GM23248 (cell line): ENCODE data around the gene SYNCRIP. TPM values are rescaled to one million over a fixed set of nuclear protein-coding genes. Genes with fewer than 3 reads are reported as not detected.

Experiments
- DNase-seq: peaks from one replicate; pipeline ENCODE4 v3.0.0-alpha.2; 2015
- H2AFZ ChIP-seq: fragments of 200-600 bp; sonication (generic); 2 replicates; pipeline ENCODE4 v1.6.1; 2016; ENCODE audit warnings: antibody characterized with exemption
- H3F3A ChIP-seq: fragments of 200-600 bp; sonication (generic); 2 replicates; pipeline ENCODE4 v1.6.1; 2016; ENCODE audit warnings: mild to moderate bottlenecking, antibody characterized with exemption, mixed run types; ENCODE audit not compliant: insufficient read depth
- H3K27ac ChIP-seq: fragments of 200-600 bp; sonication (generic); 2 replicates; pipeline ENCODE4 v1.5.1; 2016; ENCODE audit warnings: mild to moderate bottlenecking
- H3K27me3 ChIP-seq: fragments of 200-600 bp; sonication (generic); replicated peaks from 2 replicates; pipeline ENCODE4 v1.6.1; 2016; ENCODE audit warnings: mild to moderate bottlenecking; ENCODE audit not compliant: insufficient read depth
- H3K36me3 ChIP-seq: fragments of 200-600 bp; sonication (generic); 2 replicates; pipeline ENCODE4 v1.6.1; 2016; ENCODE audit warnings: low read depth, mild to moderate bottlenecking
- H3K4me1 ChIP-seq: fragments of 200-600 bp; sonication (generic); 2 replicates; pipeline ENCODE4 v1.6.1; 2016; ENCODE audit warnings: mild to moderate bottlenecking; ENCODE audit not compliant: insufficient read depth
- H3K4me2 ChIP-seq: fragments of 200-600 bp; sonication (generic); one replicate; pipeline ENCODE4 v1.6.1; 2016; ENCODE audit warnings: mild to moderate bottlenecking; ENCODE audit not compliant: unreplicated experiment
- H3K4me3 ChIP-seq: fragments of 200-600 bp; sonication (generic); 2 replicates; pipeline ENCODE4 v1.5.1; 2016; ENCODE audit warnings: mild to moderate bottlenecking
- H3K79me2 ChIP-seq: fragments of 200-600 bp; sonication (generic); 2 replicates; pipeline ENCODE4 v1.6.1; 2016; ENCODE audit warnings: mild to moderate bottlenecking; ENCODE audit not compliant: insufficient read depth
- H3K9ac ChIP-seq: fragments of 200-600 bp; sonication (generic); 2 replicates; pipeline ENCODE4 v1.6.1; 2016; ENCODE audit warnings: mild to moderate bottlenecking
- H3K9me2 ChIP-seq: fragments of 200-600 bp; sonication (generic); 2 replicates; pipeline ENCODE4 v1.6.1; 2016; ENCODE audit warnings: mixed run types, mild to moderate bottlenecking, moderate library complexity; ENCODE audit not compliant: insufficient read depth
- H3K9me3 ChIP-seq: fragments of 200-600 bp; sonication (generic); one replicate; pipeline ENCODE4 v1.6.1; 2017; ENCODE audit warnings: low read depth
- H4K20me1 ChIP-seq: fragments of 200-600 bp; sonication (generic); 2 replicates; pipeline ENCODE4 v1.6.0; 2016; ENCODE audit not compliant: insufficient read depth
- EZH2 ChIP-seq: fragments of 200-600 bp; sonication (generic); IDR thresholded peaks from 2 replicates; pipeline ENCODE4 v1.6.1; 2018; ENCODE audit warnings: antibody characterized with exemption, mild to moderate bottlenecking; ENCODE audit not compliant: insufficient read depth, poor library complexity, severe bottlenecking
- EZH2phosphoT487 ChIP-seq: fragments of 200-600 bp; sonication (generic); IDR thresholded peaks from 2 replicates; pipeline ENCODE4 v1.6.1; 2018; ENCODE audit warnings: antibody characterized with exemption, moderate library complexity, mild to moderate bottlenecking, low read depth; ENCODE audit not compliant: insufficient read depth
- WGBS, 2 experiments: methylation state at CpG; one replicate each; pipeline ENCODE4 v1.1.6; 2015 to 2017; ENCODE audit warnings: low lambda C conversion rate in 2 of 2, low coverage in 1 of 2; ENCODE audit errors: missing lambda C conversion rate in 2 of 2; 5-methylcytosine and 5-hydroxymethylcytosine counted together
- in situ Hi-C: fragments of 300-500 bp; cut with MboI; formaldehyde crosslinking; loops from 2 replicates; pipeline ENCODE4 v1.15.0; 2020
- polyA plus RNA-seq: library from polyadenylated mRNA; unstranded; fragments of >200 nt; fragmentation: Nextera tagmentation; extraction: Ambion mirVana; gene quantifications from 2 replicates; pipeline ENCODE4 v1.2.1, GENCODE V29; 2016
- total RNA-seq: library from RNA; depleted of rRNA; stranded (reverse); fragments of >200 nt; shearing (Covaris generic); gene quantifications from 2 replicates; pipeline ENCODE4 v1.2.3, GENCODE V29; 2014

The SYNCRIP gene
- total and polyA plus RNA-seq, 2 experiments from 2014 or later, result 99.0 to 150 TPM

DNA sequence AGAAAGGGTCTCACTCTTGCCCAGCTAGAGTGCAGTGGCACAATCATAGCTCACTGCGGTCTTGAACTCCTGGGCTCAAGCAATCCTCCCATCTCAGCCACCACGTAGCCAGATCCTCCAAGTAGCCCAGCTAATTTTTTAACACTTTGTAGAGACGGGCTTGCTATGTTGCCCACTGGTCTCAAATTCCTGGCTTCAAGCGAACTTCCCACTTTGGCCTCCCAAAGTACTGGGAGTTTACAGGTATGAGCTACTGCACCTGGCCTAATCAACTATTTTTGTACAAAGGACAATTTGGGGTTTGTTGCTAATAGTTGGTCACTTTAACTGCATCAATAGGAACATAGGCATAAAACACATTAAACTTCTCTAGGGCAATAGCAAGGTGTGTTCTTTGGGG lies 29.9 kb upstream of the SYNCRIP start:
- Histone ChIP-seq H3F3A (peaks cover 90% of the 10 kb centered on the region), H3K36me3 (peaks cover 39% of the 10 kb centered on the region), H4K20me1 (peaks cover 14% of the 10 kb centered on the region; the same call in 1 of the 2 replicates), H3K4me2 (no peak overlapping the region), H3K9me3 (no peaks in the 10 kb centered on the region), H3K4me3 (no peak overlapping the region), H3K4me1 (peaks cover 25% of the 10 kb centered on the region), H3K27ac (no peak overlapping the region), H3K27me3 (no peaks in the 10 kb centered on the region), H3K9me2 (no peaks in the 10 kb centered on the region), H3K9ac (no peak overlapping the region), H3K79me2 (peaks cover 46% of the 10 kb centered on the region), H2AFZ (no peak overlapping the region)
- in situ Hi-C loops, result no loop called here
- DNase-seq, result no peak
- TF ChIP-seq EZH2phosphoT487 (no peak), EZH2 (no peak)
- 97 to 100% methylated on average over 4 of the region's 4 CpGs for WGBS, 2 experiments

DNA sequence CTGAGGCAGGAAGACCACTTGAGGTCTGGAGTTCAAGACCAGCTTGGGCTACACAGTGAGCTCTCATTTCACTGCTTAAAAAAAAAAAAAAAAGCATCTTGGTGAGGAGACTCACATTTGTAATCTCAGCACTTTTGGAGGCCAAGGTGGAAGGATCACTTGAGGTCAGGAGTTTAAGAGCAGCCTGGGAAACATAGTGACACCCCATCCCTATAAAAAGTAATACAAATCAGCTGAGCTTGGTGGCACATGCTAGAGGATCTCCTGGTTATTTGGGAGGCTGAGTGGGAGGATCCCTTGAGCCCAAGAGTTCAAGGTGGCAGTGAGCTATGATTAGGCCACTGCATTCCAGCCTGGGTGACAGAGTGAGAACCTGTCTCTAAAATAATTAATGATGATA lies 29.4 kb upstream of the SYNCRIP start:
- TF ChIP-seq EZH2 (no peak), EZH2phosphoT487 (no peak)
- Histone ChIP-seq H3K27me3 (no peaks in the 10 kb centered on the region), H4K20me1 (peaks cover 14% of the 10 kb centered on the region; the same call in 1 of the 2 replicates), H3K79me2 (peaks cover 41% of the 10 kb centered on the region), H3K4me3 (no peak overlapping the region), H2AFZ (no peak overlapping the region), H3K4me2 (no peak overlapping the region), H3K9ac (no peak overlapping the region), H3K36me3 (peaks cover 33% of the 10 kb centered on the region), H3K9me2 (no peaks in the 10 kb centered on the region), H3F3A (peaks cover 85% of the 10 kb centered on the region), H3K9me3 (no peaks in the 10 kb centered on the region), H3K4me1 (peaks cover 25% of the 10 kb centered on the region), H3K27ac (no peak overlapping the region)
- in situ Hi-C loops, result no loop called here
- DNase-seq, result no peak

DNA sequence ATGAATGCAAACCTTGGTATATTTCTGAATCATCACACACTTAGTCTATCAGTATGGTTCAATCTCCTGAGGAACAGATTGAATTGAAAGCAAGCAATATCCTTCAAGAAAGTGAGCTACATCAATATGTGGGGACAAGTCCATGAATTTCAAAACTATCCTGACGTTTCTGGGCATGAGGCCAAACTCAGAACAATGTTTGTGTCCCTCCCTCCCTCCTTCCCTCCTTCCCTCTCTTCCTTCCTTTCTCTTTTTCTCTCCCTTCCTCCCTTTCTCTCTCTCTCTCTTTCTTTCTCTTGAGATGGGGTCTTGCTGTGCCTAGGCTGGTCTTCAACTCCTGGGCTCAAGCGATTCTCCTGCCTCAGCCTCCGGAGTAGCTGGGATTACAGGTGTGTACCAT lies 27.9 kb upstream of the SYNCRIP start:
- H3K4me2 ChIP-seq, result no peak overlapping the region
- no peak overlapping the region for H2AFZ ChIP-seq
- 65 to 73% methylated on average over 3 of the region's 3 CpGs for WGBS, 2 experiments
- H3K27me3 ChIP-seq, result no peaks in the 10 kb centered on the region
- in situ Hi-C loops, result no loop called here
- H3K36me3 ChIP-seq, result peaks cover 18% of the 10 kb centered on the region
- H3F3A ChIP-seq, result peaks cover 70% of the 10 kb centered on the region
- no peak overlapping the region for H3K9ac ChIP-seq
- no peaks in the 10 kb centered on the region; the same call in 1 of the 2 replicates for H4K20me1 ChIP-seq
- no peaks in the 10 kb centered on the region for H3K9me2 ChIP-seq
- no peaks in the 10 kb centered on the region for H3K9me3 ChIP-seq
- TF ChIP-seq EZH2 (no peak), EZH2phosphoT487 (no peak)
- H3K4me1 ChIP-seq, result peaks cover 20% of the 10 kb centered on the region
- peaks cover 26% of the 10 kb centered on the region for H3K79me2 ChIP-seq
- peak; percentile 36 for DNase-seq
- H3K27ac ChIP-seq, result peak overlapping the region; percentile 13
- no peak overlapping the region for H3K4me3 ChIP-seq

DNA sequence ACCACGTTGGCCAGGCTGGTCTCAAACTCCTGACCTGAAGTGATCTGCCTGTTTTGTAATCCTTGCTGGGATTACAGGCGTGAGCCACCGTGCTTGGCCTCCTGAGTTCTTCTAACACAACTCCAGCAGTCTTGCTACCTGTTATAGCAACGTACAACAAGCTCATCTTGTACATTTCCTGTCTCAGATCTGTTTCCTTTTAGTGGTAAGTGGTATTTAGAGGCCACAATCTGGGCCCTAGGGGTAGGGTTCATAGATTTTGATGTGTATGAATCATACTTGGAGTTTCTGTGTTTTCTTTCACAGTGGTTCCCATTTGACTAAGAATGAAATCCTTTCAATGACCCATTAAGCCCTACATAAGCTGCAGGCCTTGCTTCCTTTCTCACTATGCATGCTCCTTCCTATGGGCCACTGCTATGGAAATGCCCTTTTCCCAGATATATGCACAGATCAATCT lies 27.1 kb upstream of the SYNCRIP start:
- Histone ChIP-seq H4K20me1 (no peaks in the 10 kb centered on the region), H3K27ac (peak overlapping the region; percentile 13), H3K27me3 (no peaks in the 10 kb centered on the region), H3K4me1 (peaks cover 12% of the 10 kb centered on the region; the same call in 1 of the 2 replicates), H3K9ac (no peak overlapping the region), H3K4me3 (no peak overlapping the region), H3K36me3 (peaks cover 10% of the 10 kb centered on the region), H3K9me2 (no peaks in the 10 kb centered on the region), H3K4me2 (no peak overlapping the region), H3K9me3 (no peaks in the 10 kb centered on the region), H3K79me2 (peaks cover 18% of the 10 kb centered on the region), H2AFZ (no peak overlapping the region), H3F3A (peaks cover 62% of the 10 kb centered on the region)
- TF ChIP-seq EZH2phosphoT487 (no peak), EZH2 (no peak)
- WGBS, 2 experiments, result 41 to 46% methylated on average over 4 of the region's 4 CpGs
- DNase-seq, result peak; percentile 49
- in situ Hi-C loops, result no loop called here

DNA sequence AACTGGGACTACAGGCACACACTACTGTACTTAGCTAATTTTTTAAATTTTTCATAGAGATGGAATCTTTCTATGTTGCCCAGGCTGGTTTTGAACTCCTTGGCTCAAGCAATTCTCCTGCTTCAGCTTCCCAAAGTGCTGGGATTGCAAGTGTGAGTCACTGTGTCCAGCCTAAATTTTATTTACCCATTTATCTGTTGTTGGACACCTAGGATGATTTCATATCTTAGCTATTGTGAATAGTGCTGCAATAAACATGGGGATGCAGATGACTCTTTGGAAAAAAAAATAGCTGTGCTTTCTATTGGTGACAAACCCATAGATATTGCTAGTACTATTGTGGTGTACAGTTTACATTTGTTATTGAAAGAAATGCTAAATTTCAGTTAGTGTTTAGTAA lies 19.6 kb upstream of the SYNCRIP start:
- H3K4me1 ChIP-seq, result peaks cover 25% of the 10 kb centered on the region
- no peak overlapping the region for H3K9ac ChIP-seq
- H3K9me2 ChIP-seq, result no peaks in the 10 kb centered on the region
- no peak for TF ChIP-seq EZH2phosphoT487
- no peak for TF ChIP-seq EZH2
- no peaks in the 10 kb centered on the region for H3K79me2 ChIP-seq
- peak; percentile 53 for DNase-seq
- no peaks in the 10 kb centered on the region for H3K27me3 ChIP-seq
- H2AFZ ChIP-seq, result no peak overlapping the region
- H3K4me2 ChIP-seq, result no peak overlapping the region
- in situ Hi-C loops, result no loop called here
- H4K20me1 ChIP-seq, result no peaks in the 10 kb centered on the region
- no peaks in the 10 kb centered on the region for H3K9me3 ChIP-seq
- H3K27ac ChIP-seq, result peak overlapping the region; percentile 86
- H3K36me3 ChIP-seq, result no peaks in the 10 kb centered on the region
- H3F3A ChIP-seq, result peaks cover 38% of the 10 kb centered on the region
- no peak overlapping the region for H3K4me3 ChIP-seq
